GM21529 (cell line): ENCODE data around the gene NRF1.
"Not testable (repeated sequence)": the region's sequence is repeated elsewhere in the genome, so short reads cannot be mapped to it uniquely, and the experiment has no call there.

Experiments used
- ATAC-seq: cut with Tn5 transposase; IDR thresholded peaks from one replicate; pipeline ENCODE4 v1.9.1; 2021; ENCODE audit not compliant: unreplicated experiment

Gene NRF1

GRCh38 chr7:129644634-129645230 is 33.2 kb downstream of the NRF1 start:
- ATAC-seq, result no peak

- no peak for ATAC-seq
These were observed 35.0 kb downstream of the NRF1 start for GRCh38 chr7:129646369-129647021.

GRCh38 chr7:129649128-129649690 is 37.7 kb downstream of the NRF1 start:
- ATAC-seq, result no peak

GRCh38 chr7:129650056-129650758 is 38.7 kb downstream of the NRF1 start:
- no peak for ATAC-seq

- ATAC-seq, result peak; percentile 62
These were observed 41.4 kb downstream of the NRF1 start for GRCh38 chr7:129652914-129653313.

- no peak for ATAC-seq
These were observed 44.3 kb downstream of the NRF1 start for GRCh38 chr7:129655811-129656210.

GRCh38 chr7:129657363-129657762 is 45.8 kb downstream of the NRF1 start:
- ATAC-seq, result no peak

GRCh38 chr7:129659907-129660306 is 48.4 kb downstream of the NRF1 start:
- ATAC-seq, result not testable (repeated sequence)

GRCh38 chr7:129661645-129662182 is 50.2 kb downstream of the NRF1 start:
- ATAC-seq, result no peak

GRCh38 chr7:129663240-129663639 is 51.7 kb downstream of the NRF1 start:
- ATAC-seq, result not testable (repeated sequence)

GRCh38 chr7:129664029-129665012 is 52.8 kb downstream of the NRF1 start:
- no peak for ATAC-seq

- no peak for ATAC-seq
These were observed 53.5 kb downstream of the NRF1 start for GRCh38 chr7:129665013-129665401.

- no peak for ATAC-seq
These were observed 55.6 kb downstream of the NRF1 start for GRCh38 chr7:129667116-129667515.

GRCh38 chr7:129667551-129667950 is 56.0 kb downstream of the NRF1 start:
- ATAC-seq, result no peak

- ATAC-seq, result no peak
These were observed 58.4 kb downstream of the NRF1 start for GRCh38 chr7:129669901-129670300.

- ATAC-seq, result no peak
These were observed 59.1 kb downstream of the NRF1 start for GRCh38 chr7:129670656-129671055.

GRCh38 chr7:129671266-129671665 is 59.7 kb downstream of the NRF1 start:
- ATAC-seq, result no peak

- not testable (repeated sequence) for ATAC-seq
These were observed 63.0 kb downstream of the NRF1 start for GRCh38 chr7:129674475-129674874.

- no peak for ATAC-seq
These were observed 64.0 kb downstream of the NRF1 start for GRCh38 chr7:129675521-129675920.
